T-helper 17 cell (primary cell): ENCODE data around the gene ABCD2. TPM values are rescaled to one million over a fixed set of nuclear protein-coding genes. Genes with fewer than 3 reads are reported as not detected.
A peak's percentile ranks its signal among the peaks of the same experiment; 100 is the strongest.
"Not testable (repeated sequence)": the region's sequence is repeated elsewhere in the genome, so short reads cannot be mapped to it uniquely, and the experiment has no call there.

Experiments
- ATAC-seq: fragments of 150-1000 bp; cut with Tn5 transposase; 2 replicates; pipeline ENCODE4 v1.10.0; 2021; ENCODE audit warnings: mild to moderate bottlenecking, moderate library complexity
- DNase-seq, 3 donors: peaks; one replicate each; pipeline versions ENCODE4 v3.0.0 to v3.0.0-alpha.2; 2020 to 2021
- H3K9me3 ChIP-seq: one replicate; pipeline ENCODE4 v1.7.0; 2013; ENCODE audit warnings: low read length, mild to moderate bottlenecking; ENCODE audit not compliant: control insufficient read depth, poor library complexity, severe bottlenecking
- H3K27ac Mint-ChIP-seq: one replicate; pipeline ENCODE4 v1.8.0; 2022; ENCODE audit warnings: mild to moderate bottlenecking, moderate library complexity, mixed read lengths
- H3K27me3 Mint-ChIP-seq: one replicate; pipeline ENCODE4 v1.8.0; 2022; ENCODE audit warnings: mixed read lengths
- H3K36me3 Mint-ChIP-seq: one replicate; pipeline ENCODE4 v1.8.0; 2022; ENCODE audit warnings: low read depth, mixed read lengths
- H3K4me1 Mint-ChIP-seq: one replicate; pipeline ENCODE4 v1.8.0; 2022; ENCODE audit warnings: mild to moderate bottlenecking, mixed read lengths
- H3K4me3 Mint-ChIP-seq: one replicate; pipeline ENCODE4 v1.8.0; 2022; ENCODE audit warnings: mild to moderate bottlenecking, moderate library complexity, mixed read lengths
- total RNA-seq, 4 donors: library from RNA in 2 of 4; stranded (reverse) in 2 of 4; gene quantifications; one replicate each; pipeline ENCODE4 v1.2.3 and lab custom pipeline; 2022 to 2026

Gene ABCD2
- total RNA-seq, 2 donors from 2014 or later: 7.5 to 9.1 TPM

- Mint-ChIP-seq H3K4me1 (peaks cover 14% of the 10 kb centered on the region), H3K27ac (no peak overlapping the region), H3K27me3 (no peaks in the 10 kb centered on the region), H3K36me3 (peaks cover 7% of the 10 kb centered on the region), H3K4me3 (no peak overlapping the region)
- DNase-seq: no peak
- no peaks in the 10 kb centered on the region for H3K9me3 ChIP-seq
- ATAC-seq: no peak
Measured at GRCh38 chr12:39605501-39605900, 14.1 kb downstream of the ABCD2 start.

- H3K4me1 Mint-ChIP-seq: peaks cover 11% of the 10 kb centered on the region
- H3K4me3 Mint-ChIP-seq: no peak overlapping the region
- ATAC-seq: no peak
- no peaks in the 10 kb centered on the region for H3K27me3 Mint-ChIP-seq
- peaks cover 7% of the 10 kb centered on the region for H3K36me3 Mint-ChIP-seq
- no peak for DNase-seq
- no peak overlapping the region for H3K27ac Mint-ChIP-seq
- H3K9me3 ChIP-seq: no peaks in the 10 kb centered on the region
Measured at GRCh38 chr12:39603065-39603464, 16.5 kb downstream of the ABCD2 start.

GRCh38 chr12:39601951-39602350, 17.7 kb downstream of the ABCD2 start:
- not testable (repeated sequence) for H3K4me3 Mint-ChIP-seq, H3K27ac Mint-ChIP-seq, H3K36me3 Mint-ChIP-seq, H3K9me3 ChIP-seq, ATAC-seq, H3K27me3 Mint-ChIP-seq, DNase-seq
- H3K4me1 Mint-ChIP-seq: peaks cover 11% of the 10 kb centered on the region

- Mint-ChIP-seq H3K27me3 (no peaks in the 10 kb centered on the region), H3K4me3 (no peak overlapping the region), H3K36me3 (no peaks in the 10 kb centered on the region), H3K4me1 (peaks cover 7% of the 10 kb centered on the region), H3K27ac (no peak overlapping the region)
- no peaks in the 10 kb centered on the region for H3K9me3 ChIP-seq
- DNase-seq: no peak
- no peak for ATAC-seq
Measured at GRCh38 chr12:39595928-39596327, 23.7 kb downstream of the ABCD2 start.

DNA sequence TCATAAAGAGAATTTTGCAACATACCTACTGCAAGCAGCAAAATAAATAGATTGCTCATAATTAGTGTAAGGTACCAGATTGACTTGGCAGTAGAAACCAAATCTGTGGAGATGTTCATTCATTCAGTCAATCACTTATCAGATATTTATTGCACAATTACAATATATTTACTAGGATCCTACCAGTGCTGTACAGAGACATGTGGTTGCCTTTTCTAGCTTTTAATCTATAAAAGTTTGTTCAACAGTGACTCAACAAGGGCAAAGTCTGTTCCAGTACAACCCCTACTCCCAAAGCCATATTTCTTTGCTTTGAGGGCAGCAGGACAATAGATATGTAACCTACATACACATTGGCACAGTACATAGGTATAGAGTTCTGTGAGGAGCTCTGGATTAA, 27.3 kb downstream of the ABCD2 start:
- DNase-seq (no peak), ATAC-seq (no peak)
- H3K9me3 ChIP-seq: no peaks in the 10 kb centered on the region
- no peaks in the 10 kb centered on the region for H3K36me3 Mint-ChIP-seq
- peaks cover 3% of the 10 kb centered on the region for H3K4me1 Mint-ChIP-seq
- H3K27ac Mint-ChIP-seq: no peak overlapping the region
- no peak overlapping the region for H3K4me3 Mint-ChIP-seq
- H3K27me3 Mint-ChIP-seq: no peaks in the 10 kb centered on the region

GRCh38 chr12:39588348-39588747, 31.3 kb downstream of the ABCD2 start:
- DNase-seq (no peak), ATAC-seq (no peak)
- H3K27me3 Mint-ChIP-seq: no peaks in the 10 kb centered on the region
- no peak overlapping the region for H3K4me3 Mint-ChIP-seq
- H3K4me1 Mint-ChIP-seq: peaks cover 5% of the 10 kb centered on the region
- H3K27ac Mint-ChIP-seq: no peak overlapping the region
- H3K9me3 ChIP-seq: no peaks in the 10 kb centered on the region
- peaks cover 14% of the 10 kb centered on the region for H3K36me3 Mint-ChIP-seq

DNA sequence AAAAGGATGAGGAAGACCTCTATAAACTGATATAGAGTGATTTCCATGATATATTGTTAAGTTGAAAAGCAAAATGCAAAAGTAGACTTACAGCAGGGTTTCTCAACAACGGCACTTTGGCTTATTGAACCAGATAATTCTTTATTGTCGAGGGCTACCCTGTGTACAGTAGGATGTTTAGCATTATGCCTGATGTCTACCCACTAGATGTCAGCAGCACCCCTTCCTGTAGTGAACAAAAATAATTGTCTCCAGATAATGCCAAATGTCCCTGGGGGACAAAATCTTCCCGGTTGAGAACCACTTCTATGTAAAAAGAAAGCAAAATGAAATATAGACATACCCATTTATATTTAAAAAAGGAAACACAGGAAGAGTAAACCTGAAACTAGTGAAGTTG, 32.4 kb downstream of the ABCD2 start:
- Mint-ChIP-seq H3K27ac (peak overlapping the region; percentile 16), H3K36me3 (peaks cover 14% of the 10 kb centered on the region), H3K27me3 (no peaks in the 10 kb centered on the region), H3K4me1 (peaks cover 5% of the 10 kb centered on the region), H3K4me3 (no peak overlapping the region)
- ATAC-seq (peak; percentile 63), DNase-seq (no peak)
- H3K9me3 ChIP-seq: no peaks in the 10 kb centered on the region

GRCh38 chr12:39586816-39587215, 32.8 kb downstream of the ABCD2 start:
- no peak for ATAC-seq
- Mint-ChIP-seq H3K27ac (peak overlapping the region; percentile 16), H3K27me3 (no peaks in the 10 kb centered on the region), H3K36me3 (peaks cover 14% of the 10 kb centered on the region), H3K4me1 (peaks cover 5% of the 10 kb centered on the region), H3K4me3 (no peak overlapping the region)
- no peak for DNase-seq
- H3K9me3 ChIP-seq: no peaks in the 10 kb centered on the region

DNA sequence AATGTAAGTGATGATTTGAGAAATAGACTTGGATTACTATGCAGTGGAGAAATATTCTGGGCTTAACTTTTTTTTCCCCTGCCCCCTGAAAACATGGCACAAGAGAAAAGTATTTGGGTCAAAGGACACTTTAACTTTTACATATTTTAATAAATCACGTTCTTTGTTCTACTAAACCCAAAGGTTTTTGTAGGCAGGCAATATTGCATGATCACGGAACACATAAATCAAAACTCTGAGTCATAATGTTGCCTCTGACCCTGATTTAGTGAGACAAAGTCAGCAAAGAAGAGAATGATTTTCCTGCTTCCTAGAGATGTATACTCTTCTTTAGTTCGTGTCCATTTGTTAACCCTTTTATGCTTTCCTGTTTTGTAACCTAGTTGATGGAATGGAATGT, 38.0 kb downstream of the ABCD2 start:
- Mint-ChIP-seq H3K27me3 (no peaks in the 10 kb centered on the region), H3K27ac (no peak overlapping the region), H3K36me3 (peaks cover 14% of the 10 kb centered on the region), H3K4me1 (peaks cover 3% of the 10 kb centered on the region), H3K4me3 (no peak overlapping the region)
- H3K9me3 ChIP-seq: no peaks in the 10 kb centered on the region
- DNase-seq (no peak), ATAC-seq (no peak)

GRCh38 chr12:39575498-39575875, 44.1 kb downstream of the ABCD2 start:
- peaks cover 10% of the 10 kb centered on the region for H3K36me3 Mint-ChIP-seq
- no peaks in the 10 kb centered on the region for H3K27me3 Mint-ChIP-seq
- no peak for ATAC-seq
- DNase-seq: no peak
- H3K27ac Mint-ChIP-seq: no peak overlapping the region
- H3K4me1 Mint-ChIP-seq: peaks cover 4% of the 10 kb centered on the region
- no peaks in the 10 kb centered on the region for H3K9me3 ChIP-seq
- no peak overlapping the region for H3K4me3 Mint-ChIP-seq

DNA sequence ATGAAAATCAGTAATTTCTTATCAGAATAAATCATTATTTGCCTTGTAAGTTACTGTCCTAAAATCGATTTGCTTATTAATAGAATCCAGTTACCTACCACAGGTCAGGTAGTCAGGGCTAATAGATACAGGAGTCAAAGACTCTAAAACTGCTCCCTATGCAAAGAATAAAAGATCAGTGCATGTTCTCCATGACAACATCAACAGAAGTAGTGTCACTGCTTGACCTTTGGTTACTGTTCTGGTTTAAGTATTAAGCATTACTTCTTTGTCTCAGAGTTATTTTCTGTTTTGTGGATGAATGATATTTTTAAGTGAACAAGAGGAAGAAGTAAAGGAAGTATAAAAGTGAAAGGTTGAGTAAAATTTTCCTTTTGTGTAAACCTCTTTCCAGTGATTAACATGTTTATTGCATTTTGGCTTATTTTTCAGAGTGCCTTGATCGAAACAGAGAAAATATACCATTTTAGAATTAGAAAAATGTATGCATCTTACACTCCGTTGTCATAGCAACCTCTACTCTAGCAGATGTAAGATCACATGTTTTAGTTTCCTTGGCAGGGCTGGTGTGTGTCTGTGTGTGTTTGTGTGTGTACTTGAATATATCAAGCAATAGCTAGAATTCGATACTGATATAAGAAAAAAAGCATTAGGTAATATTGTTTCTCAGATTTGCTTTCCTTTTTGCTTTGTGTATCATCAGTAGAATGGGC, 44.7 kb downstream of the ABCD2 start:
- H3K4me1 Mint-ChIP-seq: peaks cover 4% of the 10 kb centered on the region
- H3K27me3 Mint-ChIP-seq: no peaks in the 10 kb centered on the region
- peaks cover 10% of the 10 kb centered on the region for H3K36me3 Mint-ChIP-seq
- no peak for ATAC-seq
- DNase-seq: no peak
- peak overlapping the region; percentile 19 for H3K27ac Mint-ChIP-seq
- H3K9me3 ChIP-seq: no peaks in the 10 kb centered on the region
- H3K4me3 Mint-ChIP-seq: no peak overlapping the region

DNA sequence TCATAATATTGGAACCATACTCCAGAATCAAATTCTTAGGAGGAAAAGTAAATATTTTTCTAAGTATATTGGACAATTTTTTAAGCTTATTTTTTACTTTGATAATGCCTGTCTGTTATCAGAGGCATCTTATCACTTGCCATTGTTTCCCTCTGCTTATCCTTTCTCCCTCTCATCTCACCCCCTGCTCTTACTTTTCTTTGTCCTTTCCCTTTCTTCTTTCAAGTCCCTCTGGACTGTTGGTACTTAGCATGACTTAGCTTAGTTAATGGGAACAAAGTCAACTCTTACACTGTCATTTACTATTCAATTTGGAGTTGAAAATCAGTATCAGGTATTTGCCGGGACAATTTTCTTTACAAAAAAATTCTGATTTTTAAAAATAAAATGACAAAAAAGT, 45.2 kb downstream of the ABCD2 start:
- H3K4me3 Mint-ChIP-seq: no peak overlapping the region
- no peaks in the 10 kb centered on the region for H3K9me3 ChIP-seq
- peak overlapping the region; percentile 19 for H3K27ac Mint-ChIP-seq
- DNase-seq: no peak
- peaks cover 4% of the 10 kb centered on the region for H3K4me1 Mint-ChIP-seq
- no peaks in the 10 kb centered on the region for H3K27me3 Mint-ChIP-seq
- no peak for ATAC-seq
- peaks cover 10% of the 10 kb centered on the region for H3K36me3 Mint-ChIP-seq

- H3K27me3 Mint-ChIP-seq: no peaks in the 10 kb centered on the region
- peaks cover 4% of the 10 kb centered on the region for H3K4me1 Mint-ChIP-seq
- DNase-seq: no peak
- H3K9me3 ChIP-seq: no peaks in the 10 kb centered on the region
- H3K4me3 Mint-ChIP-seq: no peak overlapping the region
- peaks cover 10% of the 10 kb centered on the region for H3K36me3 Mint-ChIP-seq
- ATAC-seq: no peak
- no peak overlapping the region for H3K27ac Mint-ChIP-seq
Measured at GRCh38 chr12:39573971-39574370, 45.6 kb downstream of the ABCD2 start.

DNA sequence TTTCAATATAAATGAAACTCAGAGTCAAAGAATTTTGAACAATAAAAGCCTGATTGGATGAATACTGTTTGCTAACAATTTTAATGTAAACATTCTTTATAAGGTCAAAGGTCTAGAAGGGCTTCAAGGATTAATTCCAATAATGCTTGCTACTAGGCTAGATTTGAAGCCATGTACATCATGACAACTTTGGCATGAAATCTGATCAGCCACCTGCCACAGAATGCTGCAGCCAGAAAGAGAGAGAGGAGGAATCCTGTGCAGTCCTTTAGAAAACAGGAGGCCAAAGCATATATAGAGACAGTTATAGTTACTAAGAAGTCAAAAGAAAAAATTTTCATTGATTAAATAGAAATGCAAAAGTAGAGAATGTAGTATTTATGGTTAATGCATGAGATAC, 47.1 kb downstream of the ABCD2 start:
- no peaks in the 10 kb centered on the region for H3K27me3 Mint-ChIP-seq
- DNase-seq (no peak), ATAC-seq (no peak)
- peaks cover 10% of the 10 kb centered on the region for H3K36me3 Mint-ChIP-seq
- peaks cover 4% of the 10 kb centered on the region for H3K4me1 Mint-ChIP-seq
- H3K27ac Mint-ChIP-seq: no peak overlapping the region
- no peak overlapping the region for H3K4me3 Mint-ChIP-seq
- H3K9me3 ChIP-seq: no peaks in the 10 kb centered on the region
